HG02763 (cell line): ENCODE results near the gene TEDDM1.
"Not testable (repeated sequence)": the region's sequence is repeated elsewhere in the genome, so short reads cannot be mapped to it uniquely, and the experiment has no call there.

ENCODE experiments used
- ATAC-seq: cut with Tn5 transposase; IDR thresholded peaks from one replicate; pipeline ENCODE4 v1.9.1; 2021; ENCODE audit warnings: mild to moderate bottlenecking, moderate library complexity; ENCODE audit not compliant: unreplicated experiment

TEDDM1 gene

GRCh38 chr1:182381962-182382819 is 18.3 kb downstream of the TEDDM1 start:
- ATAC-seq, result no peak

- no peak for ATAC-seq
These were observed 20.3 kb downstream of the TEDDM1 start for GRCh38 chr1:182380199-182380598.

GRCh38 chr1:182379781-182380180 is 20.7 kb downstream of the TEDDM1 start:
- not testable (repeated sequence) for ATAC-seq

- no peak for ATAC-seq
These were observed 23.4 kb downstream of the TEDDM1 start for GRCh38 chr1:182376936-182377574.

- no peak for ATAC-seq
These were observed 26.2 kb downstream of the TEDDM1 start for GRCh38 chr1:182374101-182374834.

GRCh38 chr1:182370532-182370931 is 29.9 kb downstream of the TEDDM1 start:
- no peak for ATAC-seq

- no peak for ATAC-seq
These were observed 31.6 kb downstream of the TEDDM1 start for GRCh38 chr1:182368903-182369302.

GRCh38 chr1:182368358-182368757 is 32.1 kb downstream of the TEDDM1 start:
- ATAC-seq, result no peak

GRCh38 chr1:182367926-182368325 is 32.5 kb downstream of the TEDDM1 start:
- no peak for ATAC-seq

GRCh38 chr1:182366596-182366995 is 33.9 kb downstream of the TEDDM1 start:
- no peak for ATAC-seq

GRCh38 chr1:182359645-182360044 is 40.8 kb downstream of the TEDDM1 start:
- ATAC-seq, result no peak

GRCh38 chr1:182357913-182358312 is 42.6 kb downstream of the TEDDM1 start:
- ATAC-seq, result no peak

GRCh38 chr1:182357171-182357570 is 43.3 kb downstream of the TEDDM1 start:
- no peak for ATAC-seq

- no peak for ATAC-seq
These were observed 44.8 kb downstream of the TEDDM1 start for GRCh38 chr1:182355723-182356098.

GRCh38 chr1:182351790-182352364 is 48.6 kb downstream of the TEDDM1 start:
- no peak for ATAC-seq

- no peak for ATAC-seq
These were observed 49.6 kb downstream of the TEDDM1 start for GRCh38 chr1:182350839-182351238.

- ATAC-seq, result no peak
These were observed 51.3 kb downstream of the TEDDM1 start for GRCh38 chr1:182348961-182349747.
